ENCODE results near the gene ATP8A2.

- TF ChIP-seq CTCF (IDR thresholded peaks at IDR 0.05): no peak
- TF ChIP-seq POLR2A (IDR thresholded peaks at IDR 0.05): no peak
- TF ChIP-seq EP300 (IDR thresholded peaks at IDR 0.05): no peak
Observed at GRCh38 chr13:25943081-25943480, 571.3 kb downstream of the ATP8A2 start.
